C4-2B (cell line): ENCODE results near the gene FAM81B.

Experiments used
- CTCF ChIP-seq: fragments of 450-650 bp; conservative IDR thresholded peaks from 2 replicates; pipeline ENCODE4 v1.5.1; 2017; ENCODE audit warnings: mild to moderate bottlenecking
- ZFX ChIP-seq: fragments of 450-650 bp; IDR thresholded peaks from 2 replicates; pipeline ENCODE4 v1.6.1; 2017

- no peak for TF ChIP-seq CTCF
- no peak for TF ChIP-seq ZFX
Observed at GRCh38 chr5:95406426-95407090, 15.4 kb downstream of the FAM81B start.
